Caco-2 (cell line): ENCODE data around the gene DIRAS2. TPM values are rescaled to one million over a fixed set of nuclear protein-coding genes. Genes with fewer than 3 reads are reported as not detected.

Source experiments
- BruUV-seq: library from RNA; stranded (reverse); fragments of 400-500 nt; replicated peaks from 2 replicates; lab custom pipeline; 2021; lab: Mats Ljungman, UMichigan
- CTCF ChIA-PET: fragments of 300-600 bp; sonication (Branson Sonifier 250); formaldehyde crosslinking; loops from one replicate; lab custom pipeline; 2022; ENCODE audit warnings: antibody characterized with exemption; lab: Charles Lee
- POLR2A ChIA-PET: fragments of 300-600 bp; sonication (Branson Sonifier 250); formaldehyde crosslinking; loops from one replicate; lab custom pipeline; 2022; ENCODE audit warnings: antibody characterized with exemption; lab: Charles Lee
- DNase-seq, 2 experiments: peaks; one replicate each; pipeline versions ENCODE4 v3.0.0 to v3.0.0-alpha.2; 2020 to 2022
- H3K27me3 ChIP-seq: replicated peaks from 2 replicates; pipeline ENCODE4 v1.6.0; 2011; ENCODE audit warnings: low read length; ENCODE audit not compliant: control insufficient read depth, insufficient read depth
- H3K36me3 ChIP-seq: 2 replicates; pipeline ENCODE4 v1.5.1; 2011; ENCODE audit warnings: low read length; ENCODE audit not compliant: control insufficient read depth, insufficient read depth
- H3K4me1 ChIP-seq: fragments of 250-450 bp; sonication (Bioruptor Pico); 2 replicates; pipeline ENCODE4 v1.5.1; 2020; ENCODE audit warnings: mild to moderate bottlenecking
- H3K4me3 ChIP-seq: 2 replicates; pipeline ENCODE4 v1.5.1; 2011; ENCODE audit warnings: low read depth, mild to moderate bottlenecking, control low read depth, low read length
- H3K9me3 ChIP-seq: fragments of 250-450 bp; sonication (Bioruptor Pico); 2 replicates; pipeline ENCODE4 v1.5.1; 2020; ENCODE audit warnings: mild to moderate bottlenecking, moderate library complexity
- H3K27ac Mint-ChIP-seq: one replicate; pipeline ENCODE4 v1.8.0; 2022; ENCODE audit warnings: mixed read lengths; ENCODE audit not compliant: unreplicated experiment
- H3K27me3 Mint-ChIP-seq: one replicate; pipeline ENCODE4 v1.8.0; 2022; ENCODE audit warnings: mixed read lengths; ENCODE audit not compliant: insufficient read depth, unreplicated experiment
- H3K36me3 Mint-ChIP-seq: one replicate; pipeline ENCODE4 v1.8.0; 2022; ENCODE audit warnings: mild to moderate bottlenecking, mixed read lengths; ENCODE audit not compliant: insufficient read depth, unreplicated experiment
- H3K4me1 Mint-ChIP-seq: one replicate; pipeline ENCODE4 v1.8.0; 2022; ENCODE audit warnings: low read depth, mixed read lengths; ENCODE audit not compliant: unreplicated experiment
- H3K4me3 Mint-ChIP-seq: one replicate; pipeline ENCODE4 v1.8.0; 2022; ENCODE audit warnings: mild to moderate bottlenecking, moderate library complexity, mixed read lengths; ENCODE audit not compliant: unreplicated experiment
- H3K9me3 Mint-ChIP-seq: one replicate; pipeline ENCODE4 v1.8.0; 2022; ENCODE audit warnings: mixed read lengths; ENCODE audit not compliant: unreplicated experiment
- CTCF ChIP-seq, 2 experiments: fragments of 200-600 bp in 1 of 2; IDR thresholded peaks; 1 replicate in 1 of 2; 2 replicates in 1 of 2; pipeline versions ENCODE4 v1.5.1 to v1.8.0; 2011 to 2022; ENCODE audit warnings: antibody characterized with exemption in 1 of 2, control low read depth in 1 of 2, inconsistent platforms in 1 of 2, low read depth in 1 of 2, low read length in 1 of 2, mild to moderate bottlenecking in 1 of 2, moderate library complexity in 1 of 2; ENCODE audit not compliant: insufficient read depth in 1 of 2, severe bottlenecking in 1 of 2, unreplicated experiment in 1 of 2
- intact Hi-C: fragments of 100-400 bp; cut with micrococcal nuclease; formaldehyde crosslinking; loops from one replicate; pipeline ENCODE4 v1.10.0; 2022; ENCODE audit not compliant: unreplicated experiment
- total RNA-seq: library from RNA; stranded (reverse); gene quantifications from 2 replicates; pipeline ENCODE4 v1.2.3, GENCODE V29; 2022

Gene DIRAS2
- total RNA-seq, 1 experiment from 2014 or later: 0.09 TPM

- Mint-ChIP-seq H3K27ac (no peak overlapping the region), H3K9me3 (no peaks in the 10 kb centered on the region), H3K27me3 (no peaks in the 10 kb centered on the region), H3K36me3 (no peaks in the 10 kb centered on the region), H3K4me1 (no peaks in the 10 kb centered on the region), H3K4me3 (no peak overlapping the region)
- no peak for TF ChIP-seq CTCF (IDR thresholded peaks at IDR 0.05; ENCODE audit: insufficient read depth in 1 of 2, low read depth in 1 of 2, low read length in 1 of 2, severe bottlenecking in 1 of 2, unreplicated experiment in 1 of 2)
- POLR2A ChIA-PET: no interaction called here
- H3K4me3 ChIP-seq: no peak overlapping the region
- CTCF ChIA-PET: no interaction called here
- intact Hi-C loops: no loop called here
- no peak for DNase-seq
- H3K27me3 ChIP-seq: no peaks in the 10 kb centered on the region
- no peaks in the 10 kb centered on the region for H3K9me3 ChIP-seq
- no peaks in the 10 kb centered on the region for H3K36me3 ChIP-seq
- no peaks in the 10 kb centered on the region for H3K4me1 ChIP-seq
- BruUV-seq: no TSS peak
Measured at GRCh38 chr9:90632647-90633207, 9.9 kb downstream of the DIRAS2 start.

- BruUV-seq: no TSS peak
- DNase-seq: no peak
- H3K27ac Mint-ChIP-seq: no peak overlapping the region
- H3K4me3 Mint-ChIP-seq: no peak overlapping the region
- H3K27me3 Mint-ChIP-seq: no peaks in the 10 kb centered on the region
- no peaks in the 10 kb centered on the region for H3K4me1 Mint-ChIP-seq
- ChIA-PET CTCF (no interaction called here), POLR2A (no interaction called here)
- H3K9me3 Mint-ChIP-seq: no peaks in the 10 kb centered on the region
- no peaks in the 10 kb centered on the region for H3K36me3 Mint-ChIP-seq
- no peaks in the 10 kb centered on the region for H3K36me3 ChIP-seq
- no peaks in the 10 kb centered on the region for H3K27me3 ChIP-seq
- TF ChIP-seq CTCF (IDR thresholded peaks at IDR 0.05; ENCODE audit: insufficient read depth in 1 of 2, low read depth in 1 of 2, low read length in 1 of 2, severe bottlenecking in 1 of 2, unreplicated experiment in 1 of 2): no peak
- no peak overlapping the region for H3K4me3 ChIP-seq
- H3K9me3 ChIP-seq: no peaks in the 10 kb centered on the region
- intact Hi-C loops: no loop called here
- H3K4me1 ChIP-seq: no peaks in the 10 kb centered on the region
Measured at GRCh38 chr9:90631964-90632363, 10.7 kb downstream of the DIRAS2 start.

- Mint-ChIP-seq H3K27ac (no peak overlapping the region), H3K4me3 (no peak overlapping the region), H3K27me3 (no peaks in the 10 kb centered on the region), H3K36me3 (no peaks in the 10 kb centered on the region), H3K4me1 (no peaks in the 10 kb centered on the region), H3K9me3 (no peaks in the 10 kb centered on the region)
- no peak for DNase-seq
- H3K4me1 ChIP-seq: no peaks in the 10 kb centered on the region
- no peak overlapping the region for H3K4me3 ChIP-seq
- no peak for TF ChIP-seq CTCF (IDR thresholded peaks at IDR 0.05; ENCODE audit: insufficient read depth in 1 of 2, low read depth in 1 of 2, low read length in 1 of 2, severe bottlenecking in 1 of 2, unreplicated experiment in 1 of 2)
- CTCF ChIA-PET: no interaction called here
- intact Hi-C loops: no loop called here
- no TSS peak for BruUV-seq
- POLR2A ChIA-PET: no interaction called here
- H3K9me3 ChIP-seq: no peaks in the 10 kb centered on the region
- no peaks in the 10 kb centered on the region for H3K27me3 ChIP-seq
- H3K36me3 ChIP-seq: no peaks in the 10 kb centered on the region
Measured at GRCh38 chr9:90629991-90630390, 12.6 kb downstream of the DIRAS2 start.
